HG02885 (cell line): ENCODE results near the gene GPRASP2.

Experiments
- ATAC-seq: cut with Tn5 transposase; IDR thresholded peaks from one replicate; pipeline ENCODE4 v1.9.1; 2021; ENCODE audit warnings: mild to moderate bottlenecking; ENCODE audit not compliant: unreplicated experiment, poor library complexity

Gene GPRASP2

GRCh38 chrX:102739657-102740056 is 27.4 kb downstream of the GPRASP2 start:
- ATAC-seq: no peak

GRCh38 chrX:102744307-102744706 is 32.1 kb downstream of the GPRASP2 start:
- no peak for ATAC-seq

- ATAC-seq: no peak
Observed at GRCh38 chrX:102745513-102745856, 33.2 kb downstream of the GPRASP2 start.

GRCh38 chrX:102745857-102746584 is 33.8 kb downstream of the GPRASP2 start:
- ATAC-seq: no peak

- ATAC-seq: no peak
Observed at GRCh38 chrX:102765217-102765616, 53.0 kb downstream of the GPRASP2 start.

GRCh38 chrX:102765809-102766208 is 53.6 kb downstream of the GPRASP2 start:
- no peak for ATAC-seq

GRCh38 chrX:102767287-102767686 is 55.0 kb downstream of the GPRASP2 start:
- ATAC-seq: no peak
